Activated CD8-positive, alpha-beta memory T cell treated with anti-CD3 and anti-CD28 coated beads, Interleukin-2, amount 50 U/mL, for 1 hour (primary cell): ENCODE data around the gene ADORA2B.
"Not testable (repeated sequence)": the region's sequence is repeated elsewhere in the genome, so short reads cannot be mapped to it uniquely, and the experiment has no call there.

Experiments used
- DNase-seq: peaks from one replicate; pipeline ENCODE4 v3.0.0-alpha.2; 2020; ENCODE audit errors: extremely low read depth

Gene ADORA2B

DNA sequence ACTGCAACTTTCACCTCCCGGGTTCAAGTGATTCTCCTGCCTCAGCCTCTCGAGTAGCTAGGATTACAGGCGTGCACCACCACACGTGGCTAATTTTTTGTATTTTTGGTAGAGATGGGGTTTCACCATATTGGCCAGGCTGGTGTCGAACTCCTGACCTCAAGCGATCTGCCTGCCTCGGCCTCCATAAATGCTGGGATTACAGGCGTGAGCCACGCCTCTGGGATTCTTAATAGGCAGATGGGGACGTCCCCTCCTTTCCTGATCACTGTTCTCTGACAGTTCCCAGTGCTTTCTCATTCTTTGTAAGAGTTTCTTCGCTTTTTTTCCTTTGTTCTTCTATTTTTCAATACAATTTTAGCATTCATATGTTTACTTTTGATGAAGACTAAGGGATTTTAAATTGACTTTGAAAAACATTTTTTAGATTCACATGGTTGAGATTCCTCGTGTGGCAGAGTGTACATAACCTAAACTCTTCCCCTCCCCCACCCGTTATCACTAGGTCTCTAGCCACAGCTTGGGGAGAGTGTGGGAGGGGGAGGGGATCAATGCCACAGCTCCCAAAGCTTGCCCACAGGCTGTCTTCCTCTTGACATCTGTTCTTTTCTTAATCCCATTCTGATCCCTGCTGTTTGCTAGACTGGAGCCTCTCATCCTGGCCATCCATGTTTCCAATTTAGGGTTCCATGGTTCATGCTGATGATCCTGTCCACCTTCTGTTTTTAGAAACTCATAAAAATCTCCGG, 11.0 kb downstream of the ADORA2B start:
- no peak for DNase-seq

DNA sequence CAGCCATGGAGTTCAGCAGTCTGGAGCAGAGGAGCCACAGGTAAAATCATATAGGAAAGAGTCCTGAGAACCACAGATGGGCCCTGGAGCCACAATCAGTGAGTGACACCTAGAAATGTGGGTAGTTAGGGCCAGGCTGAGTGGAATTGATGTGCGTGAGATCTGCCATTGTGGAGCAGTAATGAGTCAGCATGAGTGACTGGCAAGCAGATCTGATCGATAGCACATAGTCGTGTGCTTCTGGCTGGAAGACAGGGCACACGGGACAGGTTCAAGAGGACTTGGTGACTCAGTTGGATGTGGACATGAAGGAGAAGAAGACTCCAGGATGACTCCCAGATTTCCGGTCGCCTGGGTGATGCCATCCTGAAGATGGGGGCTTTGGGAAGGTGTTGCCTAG, 12.3 kb downstream of the ADORA2B start:
- no peak for DNase-seq

DNA sequence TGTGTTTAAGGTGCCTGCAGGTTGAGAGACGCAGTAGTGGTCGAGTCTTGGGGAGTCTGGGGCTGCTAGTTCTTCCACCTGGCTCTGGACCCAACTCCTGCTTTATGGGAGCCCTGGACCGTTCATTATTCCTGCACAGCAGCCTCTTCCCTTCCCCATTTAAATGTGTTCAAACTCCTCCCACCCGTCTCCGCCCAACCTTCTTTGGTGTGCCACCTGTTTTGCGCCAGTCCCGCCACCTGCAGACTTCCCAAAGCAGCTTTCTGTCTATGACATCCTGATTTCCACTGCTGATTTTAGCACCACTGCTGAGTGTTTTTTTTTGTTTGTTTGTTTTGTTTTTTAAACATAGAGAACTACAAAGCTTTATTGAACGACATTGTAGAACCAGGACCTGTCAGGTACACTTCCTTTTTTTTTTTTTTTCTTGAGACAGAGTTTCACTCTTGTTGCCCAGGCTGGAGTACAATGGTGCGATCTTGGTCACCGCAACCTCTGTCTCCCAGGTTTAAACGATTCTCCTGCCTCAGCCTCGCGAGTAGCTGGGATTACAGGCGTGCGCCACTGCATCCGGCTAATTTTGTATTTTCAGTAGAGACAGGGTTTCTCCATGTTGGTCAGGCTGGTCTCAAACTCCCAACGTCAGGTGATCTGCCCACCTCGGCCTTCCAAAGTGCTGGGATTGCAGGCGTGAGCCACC, 12.8 kb downstream of the ADORA2B start:
- no peak for DNase-seq

DNA sequence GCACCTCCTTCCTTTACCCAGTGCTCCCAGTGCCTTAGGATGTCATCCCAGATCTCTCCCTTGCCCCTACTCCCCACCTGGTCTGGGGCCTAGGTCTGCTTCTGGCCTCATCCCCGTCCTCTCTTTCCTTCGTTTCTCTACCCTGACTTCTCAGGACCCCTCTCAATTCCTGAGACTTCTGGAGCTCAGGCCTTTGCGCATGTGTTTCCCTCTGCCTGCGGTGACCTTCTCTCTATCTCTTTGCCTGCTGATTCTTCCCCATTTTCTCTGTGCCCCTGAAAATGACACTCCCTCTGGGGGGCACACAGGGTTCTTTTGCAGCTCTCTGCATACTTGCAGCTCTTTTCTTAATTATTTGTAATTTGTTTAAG, 13.5 kb downstream of the ADORA2B start:
- no peak for DNase-seq

DNA sequence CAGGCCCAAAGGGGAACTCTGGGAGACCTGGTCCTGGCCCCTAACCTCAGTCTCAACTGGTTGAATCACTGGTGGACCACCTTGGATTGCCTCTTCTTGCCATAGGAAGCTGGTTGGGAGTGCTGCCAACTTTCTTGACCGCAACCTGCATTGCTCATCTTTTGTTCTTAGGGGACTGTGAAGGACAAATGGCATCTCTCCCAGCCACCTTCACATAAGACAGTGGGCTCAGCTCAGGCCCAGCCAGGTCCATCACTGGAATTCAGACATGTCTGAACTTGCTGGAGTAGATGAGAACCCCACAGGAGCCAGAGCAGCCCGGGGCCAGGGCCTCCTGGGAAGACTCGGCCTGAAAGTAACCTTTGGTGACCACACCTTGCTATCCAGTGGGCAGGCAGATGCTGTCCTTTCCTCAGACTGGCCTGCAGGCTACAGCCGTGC, 18.8 kb downstream of the ADORA2B start:
- DNase-seq = no peak

DNA sequence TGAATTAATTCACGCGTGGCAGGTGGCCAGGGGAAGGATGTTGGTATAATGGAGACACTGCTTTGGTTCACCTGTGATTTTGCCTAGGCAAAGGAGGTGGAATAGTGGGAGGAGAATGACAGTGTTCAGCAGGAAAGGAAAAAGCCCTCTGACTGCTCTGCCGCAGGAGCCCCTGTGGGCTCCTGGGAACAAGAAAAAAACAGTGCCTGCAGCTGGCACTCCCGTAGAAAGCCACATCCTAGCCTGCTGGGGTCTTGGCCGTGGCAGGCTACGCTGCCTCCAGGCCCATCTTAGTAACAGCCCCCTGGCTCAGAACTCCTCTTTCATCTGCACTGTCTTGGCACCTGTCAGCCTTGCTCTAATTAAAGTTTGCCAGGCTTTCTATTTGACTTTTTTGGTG, 20.6 kb downstream of the ADORA2B start:
- no peak for DNase-seq

DNA sequence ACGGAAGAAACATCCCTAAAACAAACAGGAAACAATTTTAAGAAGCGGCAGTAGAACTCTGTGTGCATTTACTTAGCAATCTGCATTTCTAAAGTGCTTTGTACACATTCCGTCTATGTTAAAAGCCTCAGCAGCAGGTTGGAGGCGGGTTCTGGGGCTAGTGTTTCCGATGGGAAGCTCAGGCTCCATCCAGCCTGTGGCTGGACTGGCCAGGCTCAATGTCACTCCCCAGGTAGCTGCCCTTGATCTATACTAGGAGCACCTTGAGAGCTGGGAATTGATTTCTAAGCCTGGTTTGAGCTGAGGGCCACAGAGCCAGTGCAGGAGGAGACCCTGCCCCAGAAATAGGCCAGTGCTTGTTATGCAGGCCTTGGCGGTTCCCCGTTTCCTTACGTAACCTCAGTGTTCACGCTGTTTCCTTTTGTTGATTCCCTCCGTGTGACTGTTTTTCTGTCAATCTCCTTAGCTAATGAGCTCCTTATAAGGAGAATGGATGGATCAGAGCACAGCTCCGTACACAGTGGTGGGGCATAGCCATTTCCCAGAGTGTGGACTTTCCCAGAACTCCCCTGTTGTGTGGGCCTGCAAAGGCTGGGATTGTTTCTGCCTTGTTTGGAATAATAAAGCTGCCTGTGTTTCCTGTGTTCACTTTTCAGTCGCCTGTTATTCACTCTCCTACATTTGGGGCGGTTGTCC, 21.4 kb downstream of the ADORA2B start:
- no peak for DNase-seq

DNA sequence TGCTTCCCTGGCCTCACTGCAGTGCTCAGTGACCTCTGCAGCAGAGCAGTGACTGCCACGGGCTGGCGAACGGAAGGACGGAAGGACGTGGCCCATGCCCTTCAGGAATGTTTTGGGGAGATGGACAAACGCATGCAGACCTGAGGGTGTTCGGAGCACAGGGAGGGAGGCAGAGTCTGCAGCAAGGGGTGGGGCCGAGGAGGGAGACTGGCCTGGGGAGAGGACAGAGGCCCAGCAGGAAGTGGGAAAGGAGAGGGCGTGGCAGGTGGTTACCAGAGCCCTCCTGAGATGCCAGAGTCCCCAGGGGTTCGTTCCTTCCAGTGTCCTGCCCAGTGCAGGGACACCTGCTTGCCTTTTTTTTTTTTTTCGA, 21.9 kb downstream of the ADORA2B start:
- no peak for DNase-seq

DNA sequence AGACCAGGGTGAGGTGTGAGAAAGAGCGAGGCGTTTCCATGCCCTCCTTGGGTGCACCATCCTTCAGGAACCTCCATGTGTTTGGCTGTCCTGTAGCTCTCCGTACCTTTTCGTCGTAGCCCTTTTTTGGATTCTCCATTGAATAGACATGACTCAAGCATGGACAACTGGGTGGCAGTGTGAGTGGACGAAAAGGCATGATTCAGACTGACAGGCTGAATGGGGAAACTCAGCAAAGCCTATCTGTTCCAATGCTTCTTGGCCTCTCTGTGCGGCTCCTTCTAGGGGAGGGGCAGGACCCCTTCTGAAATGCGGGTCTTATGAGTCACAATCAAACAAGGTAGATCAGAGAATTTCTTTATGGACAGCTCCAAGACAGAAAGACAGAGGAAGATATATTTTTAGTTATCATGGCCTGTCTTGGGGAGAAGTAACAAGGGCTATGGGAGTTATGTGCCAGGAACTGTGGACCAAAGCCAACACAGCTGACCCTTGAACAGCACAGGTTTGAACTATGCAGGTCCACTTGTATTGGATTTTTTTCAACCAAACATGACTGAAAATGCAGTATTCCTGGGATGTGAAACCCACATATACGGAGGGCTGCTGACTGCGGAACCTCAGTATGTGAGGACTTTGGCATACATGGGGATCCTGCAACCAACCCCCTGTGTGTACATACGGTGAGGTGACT, 22.9 kb downstream of the ADORA2B start:
- DNase-seq = no peak

DNA sequence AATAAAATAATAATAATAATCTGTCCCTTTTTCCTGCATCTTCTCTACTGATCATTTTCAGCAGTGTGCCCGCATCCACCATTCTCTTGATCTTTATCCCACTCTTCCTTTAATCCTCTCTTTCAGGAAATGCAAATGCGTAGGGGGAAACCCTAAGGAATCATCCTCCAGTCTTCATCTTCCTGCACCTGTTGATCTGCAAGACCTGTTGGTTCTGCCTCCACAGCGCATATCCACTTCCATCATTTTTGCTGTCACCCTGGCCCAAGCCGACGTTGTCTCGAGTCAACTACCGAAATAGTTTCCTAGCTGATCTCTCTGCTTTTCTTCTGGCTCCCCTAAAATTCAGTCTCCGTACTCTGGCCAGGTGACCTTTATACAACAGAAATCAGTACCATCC, 24.5 kb downstream of the ADORA2B start:
- DNase-seq = no peak

DNA sequence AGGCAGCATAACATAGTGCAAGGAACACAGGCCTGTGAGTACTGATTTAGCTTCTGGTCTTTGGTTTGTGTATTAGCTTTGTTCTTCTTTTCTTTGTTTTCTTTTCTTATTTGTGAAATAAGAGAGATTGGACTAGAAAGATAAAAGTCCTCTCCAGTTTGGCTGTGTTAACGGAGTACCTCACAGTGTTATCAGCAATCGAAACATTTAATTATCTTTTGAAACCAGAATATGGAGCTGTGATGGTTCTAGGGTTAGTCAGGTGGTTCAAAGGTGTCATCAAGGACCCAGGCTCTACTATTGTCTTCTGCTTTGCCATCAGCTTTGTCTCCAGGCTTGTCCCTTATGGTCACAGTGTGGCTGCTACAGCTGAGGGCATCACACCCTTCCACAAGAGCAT, 25.6 kb downstream of the ADORA2B start:
- DNase-seq = no peak

DNA sequence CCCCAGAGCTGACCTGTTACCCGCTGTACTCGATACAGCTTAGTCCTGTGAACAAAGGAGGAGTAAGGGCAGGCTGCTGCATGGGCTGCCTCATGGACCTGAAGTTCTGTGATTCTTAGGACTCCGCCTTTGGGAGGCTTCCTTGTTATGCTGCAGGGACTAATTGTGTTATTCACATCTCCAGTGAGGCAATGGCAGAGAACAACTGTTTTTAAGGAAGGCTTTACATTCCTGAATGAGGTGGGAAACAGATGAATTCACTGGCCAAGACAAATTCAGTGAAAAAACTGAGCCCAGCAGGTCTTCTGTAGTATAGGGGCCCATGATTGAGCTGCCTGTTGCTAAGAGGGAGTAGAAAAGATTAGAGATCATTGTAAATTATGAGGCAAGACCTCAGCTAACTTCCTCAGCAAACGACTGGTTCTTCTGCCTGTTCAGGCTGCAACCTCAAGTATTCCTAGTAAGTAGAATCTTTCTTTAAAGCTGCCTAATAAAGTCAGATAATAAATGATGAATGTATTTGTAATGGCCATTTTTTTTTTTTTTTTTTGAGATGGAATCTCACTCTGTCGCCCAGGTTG, 26.3 kb downstream of the ADORA2B start:
- no peak for DNase-seq

DNA sequence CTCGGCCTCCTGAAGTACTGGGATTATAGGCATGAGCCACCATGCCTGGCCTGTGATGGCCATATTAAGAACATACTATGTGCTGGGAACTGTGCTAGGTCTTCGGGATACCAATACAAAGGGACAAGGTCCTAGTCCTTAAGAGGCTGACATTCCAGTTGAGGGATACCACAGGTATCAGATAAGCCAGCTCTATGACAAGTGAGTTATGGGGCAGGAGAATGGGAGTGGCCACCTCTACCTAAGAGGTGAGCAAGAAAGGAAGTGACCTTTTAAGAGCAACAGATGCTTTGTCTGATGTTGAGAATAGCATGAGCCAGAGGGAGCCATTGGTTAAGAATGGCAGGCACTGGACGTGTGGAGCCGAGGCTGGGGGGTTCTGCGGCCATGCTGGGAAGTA, 27.0 kb downstream of the ADORA2B start:
- no peak for DNase-seq

DNA sequence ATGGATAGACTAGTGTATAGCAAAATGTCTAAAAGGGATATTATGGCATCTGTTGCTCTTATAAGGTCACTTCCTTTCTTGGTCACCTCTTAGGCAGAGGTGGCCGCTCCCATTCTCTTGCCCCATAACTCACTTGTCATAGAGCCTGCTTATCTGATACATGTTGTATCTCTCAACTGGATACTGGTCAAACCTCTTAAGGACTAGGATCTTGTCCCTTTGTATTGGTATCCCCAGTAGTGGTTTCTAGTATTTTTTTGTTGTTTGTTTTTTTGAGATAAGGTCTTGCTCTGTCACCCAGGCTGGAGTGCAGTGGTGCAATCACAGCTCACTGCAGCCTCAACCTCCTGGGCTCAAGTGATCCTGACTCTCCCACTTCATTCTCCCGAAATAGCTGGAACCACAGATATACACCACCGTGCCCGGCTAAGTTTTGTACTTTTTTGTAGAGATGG, 27.6 kb downstream of the ADORA2B start:
- DNase-seq = no peak

DNA sequence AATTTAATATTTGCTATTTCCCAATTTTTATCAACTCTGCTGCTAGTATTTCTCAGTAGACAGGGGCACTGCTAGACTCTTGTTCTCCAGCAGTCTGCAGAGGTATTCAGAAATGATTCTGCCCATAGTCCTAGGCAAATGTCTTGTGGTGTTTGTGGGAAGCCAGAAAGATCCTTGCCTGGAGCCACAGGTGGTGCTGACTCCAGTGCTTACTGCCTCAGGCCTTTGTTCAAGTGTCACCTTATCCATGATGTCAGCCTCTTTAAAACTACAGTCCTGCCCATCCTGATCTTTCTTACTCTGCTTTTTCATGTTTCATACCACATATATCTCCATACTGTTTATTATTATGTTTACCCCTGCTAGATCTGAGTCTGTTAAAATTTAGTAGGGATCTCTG, 28.1 kb downstream of the ADORA2B start:
- DNase-seq = no peak

DNA sequence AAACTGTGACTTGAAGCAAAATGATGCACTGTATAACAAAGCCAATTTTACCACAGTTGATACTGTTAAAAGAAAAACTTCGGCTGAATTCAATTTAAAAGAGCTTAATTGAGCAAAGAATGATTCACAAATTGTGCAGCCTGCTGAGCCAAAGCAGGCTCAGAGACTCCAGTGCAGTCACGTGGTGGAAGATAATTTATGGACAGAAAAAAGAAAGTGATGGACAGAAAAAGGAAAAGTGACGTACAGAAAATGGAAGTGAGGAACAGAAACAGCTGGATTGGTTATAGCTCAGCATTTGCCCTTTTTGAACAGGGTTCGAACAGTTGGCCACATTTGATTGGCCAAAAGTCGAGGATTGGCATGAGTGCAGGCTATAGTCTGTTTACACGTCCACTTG, 28.9 kb downstream of the ADORA2B start:
- no peak for DNase-seq

DNA sequence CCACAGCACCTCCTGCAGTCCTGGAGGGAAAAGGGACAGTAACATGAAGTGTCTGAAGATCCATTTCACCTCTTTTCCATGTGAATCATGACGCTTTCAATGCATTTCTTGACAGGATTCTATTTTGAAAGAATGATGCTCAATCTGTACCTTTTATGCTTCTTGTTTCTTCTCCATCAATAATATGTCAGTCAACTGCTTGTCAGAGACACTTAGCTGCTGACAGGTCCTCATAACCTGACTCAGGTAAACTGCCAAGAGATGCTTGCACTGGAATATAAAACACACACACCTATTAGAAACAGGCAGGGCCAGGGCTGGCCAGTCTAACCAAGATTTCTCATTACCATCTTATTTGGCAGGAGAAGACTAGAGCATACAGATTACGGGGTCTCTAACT, 33.0 kb downstream of the ADORA2B start:
- no peak for DNase-seq

DNA sequence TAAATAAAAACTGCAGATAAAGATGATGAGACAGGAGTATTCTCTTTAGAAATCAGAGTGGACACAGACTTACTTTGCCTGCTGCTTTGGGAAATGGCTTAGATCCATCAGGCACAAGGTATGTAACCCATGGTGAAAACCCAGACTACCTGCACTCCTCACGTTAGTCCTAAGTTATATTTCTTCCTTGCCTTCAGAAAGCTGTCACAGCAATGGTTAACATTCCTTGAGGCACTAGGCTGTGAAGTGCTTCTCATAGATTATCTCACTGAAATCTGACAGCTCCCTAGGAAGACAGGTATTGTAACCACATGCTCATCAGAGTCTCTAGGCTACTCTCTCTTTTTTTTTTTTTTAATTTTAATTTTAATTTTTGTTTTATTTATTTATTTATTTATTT, 33.7 kb downstream of the ADORA2B start:
- DNase-seq = no peak

DNA sequence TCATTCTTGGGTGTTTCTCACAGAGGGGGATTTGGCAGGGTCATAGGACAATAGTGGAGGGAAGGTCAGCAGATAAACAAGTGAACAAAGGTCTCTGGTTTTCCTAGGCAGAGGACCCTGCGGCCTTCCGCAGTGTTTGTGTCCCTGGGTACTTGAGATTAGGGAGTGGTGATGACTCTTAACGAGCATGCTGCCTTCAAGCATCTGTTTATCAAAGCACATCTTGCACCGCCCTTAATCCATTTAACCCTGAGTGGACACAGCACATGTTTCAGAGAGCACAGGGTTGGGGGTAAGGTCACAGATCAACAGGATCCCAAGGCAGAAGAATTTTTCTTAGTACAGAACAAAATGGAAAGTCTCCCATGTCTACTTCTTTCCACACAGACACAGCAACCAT, 34.1 kb downstream of the ADORA2B start:
- not testable (repeated sequence) for DNase-seq

DNA sequence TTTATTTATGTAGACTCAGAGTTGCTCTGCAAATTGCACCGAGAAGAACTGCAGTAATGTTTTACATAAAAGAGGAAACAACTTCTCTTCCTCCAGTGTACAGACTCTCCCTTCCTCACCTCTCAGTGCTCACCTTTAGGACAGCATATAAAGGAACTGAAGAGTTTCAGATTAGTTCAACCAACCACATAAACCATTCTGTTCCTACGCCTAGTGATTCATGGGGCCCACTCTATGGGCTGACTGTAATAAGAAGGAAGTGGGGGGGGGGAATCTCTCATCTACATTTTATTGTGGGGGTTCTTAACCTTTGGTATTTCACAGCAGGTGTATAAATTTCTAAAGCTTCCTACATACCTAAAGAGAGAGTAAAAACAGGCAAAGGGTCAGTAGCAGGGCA, 36.3 kb downstream of the ADORA2B start:
- DNase-seq = no peak

DNA sequence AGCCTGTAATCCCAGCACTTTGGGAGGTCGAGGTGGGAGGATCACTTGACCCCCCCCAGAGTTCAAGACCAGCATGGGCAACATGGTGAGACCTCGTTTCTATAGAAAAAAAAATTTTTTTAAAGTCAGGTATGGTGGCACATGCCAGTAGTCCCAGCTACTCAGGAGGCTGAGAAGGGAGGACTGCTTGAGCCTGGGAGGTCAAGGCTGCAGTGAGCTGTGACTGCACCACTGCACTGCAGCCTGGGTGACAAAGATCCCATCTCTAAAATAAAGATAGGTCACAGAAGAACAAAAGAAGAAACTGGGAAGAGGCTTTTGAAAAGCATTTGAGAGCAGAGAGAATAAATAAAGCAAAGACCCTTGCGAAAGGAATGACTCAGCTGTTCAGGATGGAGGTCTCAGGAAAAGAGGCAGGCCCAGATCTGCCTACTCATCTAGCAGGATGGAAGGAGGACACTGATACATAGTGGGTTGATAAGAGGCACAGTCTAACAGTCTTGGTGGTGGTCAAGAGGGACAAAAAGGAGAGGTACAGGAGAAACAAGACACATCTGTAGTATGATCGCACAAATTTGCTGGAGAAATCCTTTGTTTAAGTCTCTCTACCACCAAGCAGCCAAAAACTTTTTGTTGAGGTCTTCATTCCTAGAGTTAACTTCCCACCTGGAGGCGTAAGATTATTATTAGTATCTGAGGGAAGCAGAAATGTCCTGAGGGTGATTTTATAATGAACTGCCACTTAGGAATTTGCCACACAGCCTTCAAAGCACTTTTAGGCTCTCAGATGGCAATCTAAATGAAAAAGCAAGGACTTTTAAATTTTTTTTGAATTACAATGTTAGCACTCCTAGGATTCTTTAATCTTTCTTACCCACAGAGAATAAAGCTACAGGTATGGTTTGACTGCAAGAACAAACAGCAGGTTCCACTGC, 37.0 kb downstream of the ADORA2B start:
- DNase-seq = no peak
